ENCODE data around the gene NBDY.
"Not testable (repeated sequence)": the region's sequence is repeated elsewhere in the genome, so short reads cannot be mapped to it uniquely, and the experiment has no call there.

NBDY gene

DNA sequence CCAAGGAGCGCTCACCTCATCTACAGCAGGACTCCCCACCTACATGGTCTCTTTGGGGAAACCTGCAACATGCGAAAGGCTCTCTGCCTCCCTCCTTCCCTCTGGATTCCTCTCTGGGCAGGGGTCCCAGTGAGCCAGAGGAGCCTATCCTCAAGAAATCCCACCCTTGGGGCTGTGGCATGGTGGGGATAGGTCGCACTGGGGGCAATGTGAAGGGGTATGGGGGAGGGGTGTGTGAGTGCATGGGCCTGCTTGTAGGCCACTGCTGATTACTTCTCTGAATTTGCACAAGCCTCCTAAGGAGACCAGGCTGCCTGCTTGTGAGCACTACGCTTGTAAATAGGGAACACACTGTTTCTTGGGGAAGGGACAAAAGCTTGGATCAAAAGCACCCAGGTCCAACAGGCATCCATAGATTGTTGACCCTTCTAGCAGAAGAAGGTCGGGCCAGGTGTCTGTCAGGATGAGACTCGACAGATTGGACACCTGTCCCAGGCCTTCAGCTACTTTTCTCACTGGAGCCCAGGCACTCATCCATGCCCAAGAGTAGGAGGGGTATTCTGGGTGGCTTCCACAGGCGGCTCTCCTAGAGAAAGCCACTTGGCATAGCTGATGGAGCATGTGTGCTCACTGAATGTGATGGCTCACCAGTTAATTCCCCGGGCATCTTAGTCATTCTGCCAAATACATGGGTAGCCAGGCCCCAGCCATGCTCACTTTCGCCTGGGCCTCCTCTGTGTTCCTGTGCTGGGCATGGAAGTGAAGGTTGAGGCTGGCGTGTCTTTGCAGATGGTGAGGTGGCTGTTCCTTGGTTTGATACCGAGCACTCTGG lies 75.0 kb downstream of the NBDY start:
- DNase-seq: no peak

- DNase-seq: no peak
Measured at GRCh38 chrX:56804867-56805266, 75.8 kb downstream of the NBDY start.

- no peak for DNase-seq
Measured at GRCh38 chrX:56805399-56805798, 76.4 kb downstream of the NBDY start.

GRCh38 chrX:56806176-56806575 lies 77.1 kb downstream of the NBDY start:
- DNase-seq: not testable (repeated sequence)

DNA sequence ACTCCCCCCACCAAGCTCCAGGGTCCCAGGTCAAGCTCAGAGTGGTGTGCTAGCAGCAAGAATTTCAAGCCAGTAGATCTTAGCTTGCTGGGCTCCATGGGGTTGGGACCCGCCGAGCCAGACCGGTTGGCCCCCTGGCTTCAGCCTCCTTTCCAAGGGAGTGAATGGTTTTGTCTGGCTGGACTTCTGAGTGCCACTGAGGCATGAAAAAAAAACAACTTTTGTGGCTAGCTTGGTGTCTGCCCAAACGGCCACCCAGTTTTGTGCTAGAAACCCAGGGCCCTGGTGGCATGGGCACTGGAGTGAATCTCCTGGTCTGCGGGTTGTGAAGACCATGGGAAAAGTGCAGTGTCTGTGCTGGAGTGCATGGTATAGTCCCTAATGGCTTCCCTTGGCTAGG lies 82.6 kb downstream of the NBDY start:
- DNase-seq: no peak

DNA sequence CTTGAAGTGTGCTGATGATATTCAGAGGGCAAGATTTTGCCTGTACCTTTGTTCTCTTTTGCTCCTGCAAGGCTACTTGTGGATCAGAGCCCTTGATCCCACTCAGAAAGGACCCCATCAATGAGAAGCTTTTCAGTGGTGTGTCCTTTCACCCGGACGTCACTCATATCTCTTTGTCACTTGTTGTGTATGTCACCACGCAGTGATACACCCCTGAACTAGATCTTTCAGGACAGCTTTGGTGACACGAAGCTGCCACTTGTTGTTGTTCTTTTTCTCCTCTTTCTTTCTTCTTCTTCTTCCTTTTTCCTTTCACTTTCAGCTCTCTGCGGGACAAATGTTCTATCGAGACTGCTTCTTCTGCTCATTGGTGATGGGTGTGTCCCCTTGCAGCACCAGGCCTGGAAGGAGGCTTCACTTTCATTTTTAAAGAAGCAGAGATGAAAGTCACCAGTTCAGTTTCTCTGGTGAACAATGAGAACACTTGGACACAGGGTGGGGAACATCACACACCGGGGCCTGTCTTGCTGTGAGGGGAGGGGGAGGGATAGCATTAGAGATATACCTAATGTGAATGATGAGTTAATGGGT lies 83.6 kb downstream of the NBDY start:
- no peak for DNase-seq

DNA sequence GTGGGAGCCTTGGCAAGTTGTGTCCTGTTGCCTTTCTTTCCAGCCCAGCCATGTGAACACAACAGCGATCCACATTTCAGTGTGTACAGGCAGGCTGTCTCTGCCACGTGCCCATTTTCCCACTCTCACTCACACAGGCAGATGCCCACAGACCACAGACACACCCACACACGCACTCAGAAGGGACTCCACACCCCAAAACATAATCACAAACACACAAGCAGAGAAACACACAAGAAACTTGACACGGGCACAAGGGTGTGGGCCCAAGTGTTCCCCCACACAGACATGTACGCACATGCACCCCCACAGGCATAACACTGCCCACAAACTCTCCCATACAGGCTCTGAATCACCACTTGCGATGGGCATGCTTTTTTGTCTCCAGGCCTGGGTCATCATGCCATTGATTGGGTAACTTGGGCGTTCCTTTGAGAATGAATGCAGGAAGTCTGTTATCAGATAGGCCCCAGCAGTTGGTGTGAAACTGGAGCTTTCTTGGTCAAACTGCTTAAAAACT lies 84.3 kb downstream of the NBDY start:
- no peak for DNase-seq

GRCh38 chrX:56817179-56817578 lies 88.1 kb downstream of the NBDY start:
- DNase-seq: no peak

DNA sequence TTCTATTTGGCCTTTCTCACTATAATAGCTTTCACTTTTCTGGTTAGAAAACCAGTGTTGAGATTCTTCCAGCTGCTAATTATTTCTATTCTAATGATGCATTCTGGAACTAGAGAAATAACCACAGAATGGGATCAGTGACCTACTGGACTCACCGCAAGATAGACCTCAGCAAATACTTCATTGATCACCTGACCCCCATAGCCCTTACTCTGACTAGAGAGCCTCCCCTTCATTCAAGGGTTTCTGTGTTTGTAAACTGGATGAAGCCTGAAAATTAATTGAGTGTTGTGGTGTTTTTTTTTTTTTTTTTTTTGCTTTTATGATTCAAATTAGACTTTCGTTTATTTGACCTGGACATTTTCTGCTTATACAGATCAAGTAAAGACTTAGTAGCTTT lies 97.0 kb downstream of the NBDY start:
- DNase-seq: no peak

DNA sequence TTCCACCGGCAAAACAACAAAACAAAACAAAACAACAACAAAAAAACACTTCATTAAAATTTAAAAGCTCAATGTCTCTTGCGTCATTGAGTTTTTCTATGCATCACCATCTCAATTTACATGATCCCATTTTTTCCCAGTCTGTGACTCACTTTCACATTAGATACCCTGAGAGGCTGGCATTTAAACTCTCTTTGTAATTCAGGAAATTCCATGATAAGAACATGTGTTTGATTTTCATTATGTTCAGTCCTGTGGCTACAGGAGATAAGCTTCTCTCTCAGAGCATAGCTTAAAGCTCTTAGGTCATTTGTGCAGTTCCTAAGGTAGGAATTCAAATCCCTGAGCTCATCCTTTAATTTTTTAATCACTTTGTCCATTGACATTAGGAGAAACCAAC lies 104.6 kb downstream of the NBDY start:
- no peak for DNase-seq

GRCh38 chrX:56853436-56853835 lies 124.4 kb downstream of the NBDY start:
- no peak for DNase-seq

- no peak for DNase-seq
Measured at GRCh38 chrX:56857042-56857441, 128.0 kb downstream of the NBDY start.

- no peak for DNase-seq
Measured at GRCh38 chrX:56860888-56861287, 131.8 kb downstream of the NBDY start.
